CD14-positive monocyte (primary cell): Measurements from ENCODE around the gene ZSWIM3. TPM values are rescaled to one million over a fixed set of nuclear protein-coding genes. Genes with fewer than 3 reads are reported as not detected.

Experiments
- DNase-seq, 3 donors: peaks; one replicate each; pipeline ENCODE4 v3.0.0-alpha.2; 2011 to 2022
- H2AFZ ChIP-seq: 2 replicates; pipeline ENCODE4 v1.6.0; 2012; ENCODE audit warnings: mild to moderate bottlenecking, low read depth, low read length, inconsistent platforms; ENCODE audit not compliant: insufficient read depth, poor library complexity, severe bottlenecking
- H3K27ac ChIP-seq, 2 donors: 1 replicate in 1 of 2; 2 replicates in 1 of 2; pipeline ENCODE4 v1.5.1; 2012 to 2013; ENCODE audit warnings: low read length in 2 of 2, control low read depth in 1 of 2, inconsistent platforms in 1 of 2, low read depth in 1 of 2, mild to moderate bottlenecking in 1 of 2
- H3K27me3 ChIP-seq, 2 donors: one replicate each; pipeline versions ENCODE4 v1.6.0 to v1.6.1; 2011 to 2013; ENCODE audit warnings: low read length in 2 of 2; ENCODE audit not compliant: control insufficient read depth in 2 of 2, insufficient read depth in 2 of 2
- H3K36me3 ChIP-seq, 2 donors: replicated peaks in 1 of 2; 1 replicate in 1 of 2; 2 replicates in 1 of 2; pipeline versions ENCODE4 v1.5.1 to v1.6.1; 2012 to 2013; ENCODE audit warnings: low read length in 2 of 2, control low read depth in 1 of 2, inconsistent platforms in 1 of 2, mild to moderate bottlenecking in 1 of 2; ENCODE audit not compliant: insufficient read depth in 2 of 2, control insufficient read depth in 1 of 2
- H3K4me1 ChIP-seq, 2 donors: 1 replicate in 1 of 2; 2 replicates in 1 of 2; pipeline versions ENCODE4 v1.5.1 to v1.6.1; 2012 to 2013; ENCODE audit warnings: low read length in 2 of 2, control low read depth in 1 of 2, inconsistent platforms in 1 of 2, mild to moderate bottlenecking in 1 of 2, moderate library complexity in 1 of 2; ENCODE audit not compliant: insufficient read depth in 2 of 2, control insufficient read depth in 1 of 2
- H3K4me2 ChIP-seq: replicated peaks from 2 replicates; pipeline ENCODE3; 2012; ENCODE audit warnings: low read length, moderate library complexity, mild to moderate bottlenecking; ENCODE audit not compliant: poor library complexity, severe bottlenecking; ENCODE audit errors: extremely low read depth
- H3K4me3 ChIP-seq, 3 experiments: fragments of 200-600 bp in 1 of 3; sonication (generic) in 1 of 3; replicated peaks in 1 of 3; 1 replicate in 2 of 3; 2 replicates in 1 of 3; pipeline ENCODE4 v1.5.1; 2011 to 2013; ENCODE audit warnings: low read length in 3 of 3, mild to moderate bottlenecking in 3 of 3, control low read depth in 2 of 3, low read depth in 2 of 3, inconsistent platforms in 1 of 3, moderate library complexity in 1 of 3
- H3K79me2 ChIP-seq: 2 replicates; pipeline ENCODE4 v1.6.0; 2012; ENCODE audit warnings: mild to moderate bottlenecking, control low read depth, inconsistent platforms, low read length, moderate library complexity; ENCODE audit not compliant: insufficient read depth
- H3K9ac ChIP-seq: 2 replicates; pipeline ENCODE4 v1.6.0; 2017; ENCODE audit warnings: low read length, mild to moderate bottlenecking; ENCODE audit not compliant: insufficient read depth, poor library complexity, severe bottlenecking
- H3K9me3 ChIP-seq, 2 donors: replicated peaks in 1 of 2; 1 replicate in 1 of 2; 2 replicates in 1 of 2; pipeline versions ENCODE4 v1.5.1 to v1.6.1; 2012 to 2013; ENCODE audit warnings: low read length in 2 of 2, control low read depth in 1 of 2; ENCODE audit not compliant: control insufficient read depth in 1 of 2, insufficient read depth in 1 of 2
- H4K20me1 ChIP-seq: 2 replicates; pipeline ENCODE4 v1.6.0; 2012; ENCODE audit warnings: mild to moderate bottlenecking, low read length, control low read depth, moderate library complexity; ENCODE audit not compliant: insufficient read depth
- H3K27ac Mint-ChIP-seq, 7 donors: one replicate each; pipeline ENCODE4 v1.8.0; 2020; ENCODE audit warnings: mild to moderate bottlenecking in 7 of 7, mixed read lengths in 7 of 7, moderate library complexity in 6 of 7, inconsistent platforms in 2 of 7
- H3K27me3 Mint-ChIP-seq, 3 donors: one replicate each; pipeline ENCODE4 v1.8.0; 2021 to 2022; ENCODE audit warnings: low read depth in 3 of 3, mild to moderate bottlenecking in 3 of 3, mixed read lengths in 3 of 3, moderate library complexity in 3 of 3, inconsistent platforms in 1 of 3
- H3K36me3 Mint-ChIP-seq, 2 donors: one replicate each; pipeline ENCODE4 v1.8.0; 2020; ENCODE audit warnings: mixed read lengths in 2 of 2, inconsistent platforms in 1 of 2, mild to moderate bottlenecking in 1 of 2
- H3K4me1 Mint-ChIP-seq: one replicate; pipeline ENCODE4 v1.8.0; 2020; ENCODE audit warnings: mild to moderate bottlenecking, mixed read lengths
- H3K4me3 Mint-ChIP-seq, 2 donors: one replicate each; pipeline ENCODE4 v1.8.0; 2020; ENCODE audit warnings: mild to moderate bottlenecking in 2 of 2, mixed read lengths in 2 of 2, moderate library complexity in 1 of 2
- H3K9me3 Mint-ChIP-seq, 7 donors: one replicate each; pipeline ENCODE4 v1.8.0; 2020 to 2022; ENCODE audit warnings: mixed read lengths in 7 of 7, mild to moderate bottlenecking in 6 of 7, moderate library complexity in 6 of 7, inconsistent platforms in 2 of 7
- WGBS: methylation state at CpG from one replicate; pipeline ENCODE4 v1.1.5; 2013; ENCODE audit warnings: missing lambda C conversion rate; ENCODE audit not compliant: insufficient coverage; 5-methylcytosine and 5-hydroxymethylcytosine counted together
- intact Hi-C, 2 donors: fragments of 100-400 bp; cut with micrococcal nuclease; formaldehyde crosslinking; loops; one replicate each; pipeline versions ENCODE4 v1.15.0 to v1.15.1; 2023
- polyA plus RNA-seq, 3 donors: library from polyadenylated mRNA; depleted of rRNA in 1 of 3; unstranded in 2 of 3; stranded (reverse) in 1 of 3; fragments of 300-500 nt in 2 of 3; fragments of >200 nt in 1 of 3; fragmentation: Illumina TruSeq in 2 of 3; gene quantifications; 1 replicate in 2 of 3; 2 replicates in 1 of 3; pipeline ENCODE4 v1.2.3, GENCODE V29; 2012 to 2021
- TF ChIP-seq, protein P1 (sequence below): fragments of 200-600 bp; IDR thresholded peaks from one replicate; pipeline ENCODE4 v1.8.0; 2022; ENCODE audit warnings: antibody characterized with exemption, mild to moderate bottlenecking

The ZSWIM3 gene
- polyA plus RNA-seq, 3 donors = 0.29 to 1.5 (median 0.64) TPM

DNA sequence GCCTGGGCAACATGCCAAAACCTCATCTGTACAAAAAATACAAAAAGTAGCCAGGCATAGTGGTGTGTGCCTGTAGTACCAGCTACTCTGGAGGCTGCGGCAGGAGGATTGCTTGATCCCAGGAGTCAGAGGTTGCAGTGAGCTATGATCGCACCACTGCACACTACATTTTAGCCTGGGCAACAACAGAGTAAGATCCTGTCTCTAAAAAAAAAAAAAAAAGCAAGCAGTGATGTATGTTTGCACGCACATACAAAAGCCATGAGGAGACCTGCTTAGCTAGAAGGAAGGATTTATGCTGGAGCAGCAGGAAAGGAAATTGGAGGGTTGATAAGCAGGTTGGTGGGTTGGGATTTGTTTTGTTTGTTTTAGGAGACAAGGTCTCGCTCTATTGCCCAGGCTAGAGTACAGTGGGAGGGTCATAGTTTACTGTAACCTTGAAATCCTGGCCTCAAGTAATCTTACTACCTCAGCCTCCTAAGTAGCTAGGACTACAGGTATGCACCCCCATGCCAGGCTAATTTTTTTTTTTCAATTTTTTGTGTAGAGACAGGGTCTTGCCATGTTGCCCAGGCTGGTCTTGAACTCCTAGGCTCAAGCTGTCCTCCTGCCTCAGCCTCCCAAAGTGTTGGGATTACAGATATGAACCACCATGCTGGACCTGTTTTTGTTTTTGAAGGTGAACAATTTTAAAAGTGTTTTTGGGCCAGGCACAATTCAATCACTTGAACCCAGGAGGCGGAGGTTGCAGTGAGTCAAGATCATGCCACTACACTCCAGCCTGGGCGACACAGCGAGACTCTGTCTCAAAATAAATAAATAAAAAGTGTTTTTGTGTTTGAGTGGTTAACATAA, 4.0 kb downstream of the ZSWIM3 start:
- TF ChIP-seq, protein P1, sequence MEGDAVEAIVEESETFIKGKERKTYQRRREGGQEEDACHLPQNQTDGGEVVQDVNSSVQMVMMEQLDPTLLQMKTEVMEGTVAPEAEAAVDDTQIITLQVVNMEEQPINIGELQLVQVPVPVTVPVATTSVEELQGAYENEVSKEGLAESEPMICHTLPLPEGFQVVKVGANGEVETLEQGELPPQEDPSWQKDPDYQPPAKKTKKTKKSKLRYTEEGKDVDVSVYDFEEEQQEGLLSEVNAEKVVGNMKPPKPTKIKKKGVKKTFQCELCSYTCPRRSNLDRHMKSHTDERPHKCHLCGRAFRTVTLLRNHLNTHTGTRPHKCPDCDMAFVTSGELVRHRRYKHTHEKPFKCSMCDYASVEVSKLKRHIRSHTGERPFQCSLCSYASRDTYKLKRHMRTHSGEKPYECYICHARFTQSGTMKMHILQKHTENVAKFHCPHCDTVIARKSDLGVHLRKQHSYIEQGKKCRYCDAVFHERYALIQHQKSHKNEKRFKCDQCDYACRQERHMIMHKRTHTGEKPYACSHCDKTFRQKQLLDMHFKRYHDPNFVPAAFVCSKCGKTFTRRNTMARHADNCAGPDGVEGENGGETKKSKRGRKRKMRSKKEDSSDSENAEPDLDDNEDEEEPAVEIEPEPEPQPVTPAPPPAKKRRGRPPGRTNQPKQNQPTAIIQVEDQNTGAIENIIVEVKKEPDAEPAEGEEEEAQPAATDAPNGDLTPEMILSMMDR = no peak

DNA sequence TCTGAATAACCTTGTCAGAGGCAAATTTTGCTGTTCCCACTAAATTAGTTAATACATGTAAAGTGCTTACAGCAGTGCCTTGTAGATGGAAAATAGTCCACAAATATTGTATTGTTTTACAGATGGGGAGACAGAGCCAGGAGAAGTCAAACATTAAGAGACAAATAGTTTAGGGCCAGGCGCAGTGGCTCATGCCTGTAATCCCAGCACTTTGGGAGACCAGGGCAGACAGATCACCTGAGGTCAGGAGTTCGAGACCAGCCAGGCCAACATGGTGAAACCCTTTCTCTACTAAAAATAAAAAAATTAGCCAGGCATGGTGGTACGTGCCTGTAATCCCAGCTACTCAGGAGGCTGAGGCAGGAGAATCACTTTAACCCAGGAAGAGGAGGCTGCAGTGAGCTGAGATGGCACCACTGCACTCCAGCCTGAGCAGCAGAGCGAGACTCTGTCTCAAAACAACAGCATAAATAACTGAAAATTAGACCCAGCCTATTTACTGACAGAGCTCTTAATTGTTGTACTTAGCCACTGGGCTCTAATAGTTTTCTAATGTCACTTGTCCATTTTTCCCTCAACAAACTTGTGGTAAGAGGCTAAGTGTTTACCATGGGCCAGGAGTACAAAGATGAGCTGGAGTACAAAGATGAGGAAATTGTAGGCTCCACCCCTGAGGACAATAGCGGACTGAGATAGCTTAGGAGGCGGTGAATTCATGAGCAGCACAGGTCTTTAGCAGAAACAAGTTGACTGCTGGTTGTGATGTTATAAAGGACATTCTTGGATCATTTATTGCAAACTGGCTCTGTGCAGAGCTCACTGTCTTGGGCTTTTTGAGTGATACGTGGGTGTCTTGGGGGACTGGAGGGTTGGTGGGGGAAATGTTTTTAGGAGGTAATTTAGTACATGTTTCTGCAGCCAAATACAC, 6.4 kb downstream of the ZSWIM3 start:
- Histone ChIP-seq H3K9ac (no peak overlapping the region), H3K27me3 (no peaks in the 10 kb centered on the region), H3K9me3 (no peaks in the 10 kb centered on the region), H3K27ac (no peak overlapping the region), H2AFZ (no peak overlapping the region), H3K4me1 (no peaks in the 10 kb centered on the region), H3K36me3 (no peaks in the 10 kb centered on the region), H3K79me2 (peaks cover 14% of the 10 kb centered on the region), H3K4me3 (no peak overlapping the region), H3K4me2 (no peak overlapping the region), H4K20me1 (no peaks in the 10 kb centered on the region)
- intact Hi-C loops = no loop called here
- TF ChIP-seq, protein P1 = no peak
- Mint-ChIP-seq H3K36me3 (peaks cover 2 to 11% of the 10 kb centered on the region in 2 donors), H3K9me3 (no peaks in the 10 kb centered on the region), H3K4me1 (peaks cover 7% of the 10 kb centered on the region), H3K27ac (peak overlapping the region in 1 of 7 donors; percentile 16), H3K4me3 (no peak overlapping the region), H3K27me3 (peaks cover 0 to 4% (median 0%) of the 10 kb centered on the region in 3 donors)
- no peak for DNase-seq
- WGBS = 92% methylated on average over 3 of the region's 7 CpGs

More for the DNA sequence above, 4.0 kb downstream of the ZSWIM3 start:
- Histone ChIP-seq H3K4me2 (no peak overlapping the region), H3K4me1 (peaks cover 11 to 18% of the 10 kb centered on the region in 2 donors), H4K20me1 (no peaks in the 10 kb centered on the region), H3K27ac (no peak overlapping the region), H2AFZ (no peak overlapping the region), H3K79me2 (peaks cover 31% of the 10 kb centered on the region), H3K9ac (no peak overlapping the region), H3K36me3 (no peaks in the 10 kb centered on the region), H3K4me3 (no peak overlapping the region), H3K9me3 (no peaks in the 10 kb centered on the region), H3K27me3 (no peaks in the 10 kb centered on the region)
- Mint-ChIP-seq H3K27me3 (peaks cover 0 to 2% (median 0%) of the 10 kb centered on the region in 3 donors), H3K9me3 (no peaks in the 10 kb centered on the region), H3K27ac (no peak overlapping the region), H3K4me1 (peaks cover 22% of the 10 kb centered on the region), H3K36me3 (peaks cover 2 to 9% of the 10 kb centered on the region in 2 donors), H3K4me3 (no peak overlapping the region)
- intact Hi-C loops = no loop called here
- WGBS = 100% methylated on average over 1 of the region's 7 CpGs
- no peak for DNase-seq
